Colon (tissue), 2 donors: ENCODE results near the gene LAPTM5.

Experiments
- FAIRE-seq: peaks from 2 replicates; lab custom pipeline; 2012; peaks lifted over from hg19 to GRCh38; lab: Jason Lieb, UNC
- donor health status: control.
- donor health status: control.

The LAPTM5 gene

DNA sequence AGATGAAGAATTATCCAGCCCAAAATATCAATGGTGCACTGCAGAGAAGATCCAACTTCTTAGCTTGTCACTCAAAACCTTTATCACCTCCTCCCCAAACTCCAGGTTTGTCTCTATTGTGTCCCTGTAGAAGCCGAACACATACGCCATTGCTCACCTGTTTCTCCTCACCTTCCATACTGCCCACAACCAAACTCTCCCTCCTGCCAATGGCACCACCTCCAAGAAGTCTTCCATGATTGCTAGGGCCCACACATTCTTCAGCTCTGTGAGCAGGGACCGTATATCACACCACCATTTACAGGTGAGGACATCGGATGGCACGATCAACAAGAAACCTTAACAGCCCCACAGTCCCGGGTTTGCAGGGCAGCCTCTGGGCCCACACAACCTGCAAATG is 2.2 kb downstream of the LAPTM5 start:
- no peak for FAIRE-seq

- FAIRE-seq: no peak
These were observed 2.8 kb downstream of the LAPTM5 start for GRCh38 chr1:30754684-30755171.

DNA sequence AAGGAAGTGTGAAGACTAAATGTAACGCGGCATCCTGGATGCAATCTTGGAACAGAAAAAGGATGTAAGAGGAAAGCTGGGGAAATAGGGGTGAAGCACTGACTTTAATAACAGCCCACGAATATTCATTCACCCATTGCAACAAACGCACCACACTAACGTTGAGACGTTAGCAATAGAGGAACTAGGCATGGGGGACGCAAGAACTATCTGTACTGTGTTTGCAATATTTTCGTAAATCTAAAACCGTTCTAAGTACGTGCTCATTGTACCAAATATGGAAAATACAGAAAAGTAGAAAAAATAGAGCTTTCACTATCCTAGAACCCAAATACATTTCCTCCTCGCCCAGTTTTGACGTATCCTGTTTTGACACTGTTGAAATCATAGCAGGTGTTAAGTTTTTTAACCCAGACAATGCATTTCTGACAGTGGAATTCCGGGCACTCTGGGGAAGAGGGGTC is 3.9 kb downstream of the LAPTM5 start:
- FAIRE-seq: no peak

DNA sequence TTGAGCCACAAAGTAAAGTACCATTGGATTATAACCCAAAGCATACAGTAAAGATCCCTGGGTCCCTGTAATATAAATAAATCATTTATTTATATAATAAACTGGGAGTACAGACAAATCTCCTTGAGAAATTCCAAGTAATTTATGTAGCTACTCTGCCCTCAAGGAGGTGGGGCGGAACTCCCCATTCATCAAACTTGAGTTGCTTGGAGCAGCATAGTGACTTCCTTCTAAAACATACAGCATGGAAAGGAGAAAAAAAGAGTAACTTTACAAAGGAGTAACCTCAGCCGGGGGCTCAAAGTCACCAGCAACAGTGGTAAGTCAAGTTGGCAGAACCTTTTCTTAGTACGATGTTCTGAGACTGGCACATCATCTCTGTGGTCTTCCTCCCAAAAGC is 4.5 kb downstream of the LAPTM5 start:
- FAIRE-seq: no peak

- no peak for FAIRE-seq
These were observed 5.0 kb downstream of the LAPTM5 start for GRCh38 chr1:30752651-30752908.

GRCh38 chr1:30751830-30752650 is 5.5 kb downstream of the LAPTM5 start:
- no peak for FAIRE-seq

- FAIRE-seq: no peak
These were observed 6.8 kb downstream of the LAPTM5 start for GRCh38 chr1:30750731-30751291.

- no peak for FAIRE-seq
These were observed 7.6 kb downstream of the LAPTM5 start for GRCh38 chr1:30749691-30750583.

- no peak for FAIRE-seq
These were observed 8.7 kb downstream of the LAPTM5 start for GRCh38 chr1:30748699-30749401.

GRCh38 chr1:30748098-30748698 is 9.4 kb downstream of the LAPTM5 start:
- no peak for FAIRE-seq

GRCh38 chr1:30747033-30748008 is 10.3 kb downstream of the LAPTM5 start:
- no peak for FAIRE-seq

- no peak for FAIRE-seq
These were observed 11.2 kb downstream of the LAPTM5 start for GRCh38 chr1:30746212-30747032.

DNA sequence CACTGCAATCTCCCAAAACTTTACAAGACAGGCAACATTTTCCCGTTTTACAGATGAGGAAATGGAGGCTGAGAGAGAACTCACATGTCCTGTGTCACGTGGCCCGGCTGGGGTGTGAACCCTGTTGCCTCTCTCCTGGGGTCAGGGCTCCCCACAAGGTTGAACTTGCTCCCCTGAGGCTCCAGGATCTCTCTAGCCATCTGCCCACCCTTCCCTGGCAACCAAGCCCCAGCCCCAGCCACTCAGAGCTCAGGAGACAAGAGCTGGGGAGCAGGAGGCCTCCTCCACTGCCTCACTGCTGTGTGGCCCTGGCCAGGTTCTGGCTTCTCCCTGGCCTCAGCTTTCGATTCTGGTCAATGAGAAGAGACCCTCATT is 11.8 kb downstream of the LAPTM5 start:
- no peak for FAIRE-seq

DNA sequence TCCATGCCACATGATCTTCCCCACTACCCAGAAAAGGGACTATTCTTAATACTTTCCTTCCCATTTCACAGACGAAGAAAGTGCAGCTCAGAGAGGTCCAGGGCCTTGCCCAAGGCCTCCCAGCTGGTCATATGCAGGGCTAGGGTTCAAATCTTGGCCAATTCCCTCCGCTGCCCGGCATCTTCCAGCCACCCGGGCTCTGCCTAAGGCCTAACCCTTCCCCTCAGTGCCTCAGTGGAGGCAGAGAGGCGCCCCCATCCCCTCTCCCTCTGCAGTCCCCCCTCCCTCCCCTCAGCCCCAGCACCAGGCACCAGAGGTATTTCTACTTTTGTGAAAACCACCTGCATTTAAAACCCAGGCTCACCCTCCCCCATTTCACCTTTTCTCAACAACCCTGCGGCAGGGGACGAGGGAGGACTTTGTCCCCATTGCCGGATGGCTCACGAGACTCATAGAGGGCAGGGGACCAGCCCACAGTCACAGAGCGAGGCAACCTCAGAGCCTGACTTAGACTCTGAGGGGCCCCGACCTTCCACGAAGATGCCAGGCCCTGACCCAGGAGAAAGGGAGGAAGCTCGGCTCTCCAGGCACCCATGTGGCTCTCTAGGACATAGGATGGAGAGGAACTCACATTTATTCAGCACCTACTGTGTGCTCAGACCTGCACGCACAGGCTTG is 12.3 kb downstream of the LAPTM5 start:
- no peak for FAIRE-seq

- FAIRE-seq: no peak
These were observed 13.4 kb downstream of the LAPTM5 start for GRCh38 chr1:30744060-30744756.

DNA sequence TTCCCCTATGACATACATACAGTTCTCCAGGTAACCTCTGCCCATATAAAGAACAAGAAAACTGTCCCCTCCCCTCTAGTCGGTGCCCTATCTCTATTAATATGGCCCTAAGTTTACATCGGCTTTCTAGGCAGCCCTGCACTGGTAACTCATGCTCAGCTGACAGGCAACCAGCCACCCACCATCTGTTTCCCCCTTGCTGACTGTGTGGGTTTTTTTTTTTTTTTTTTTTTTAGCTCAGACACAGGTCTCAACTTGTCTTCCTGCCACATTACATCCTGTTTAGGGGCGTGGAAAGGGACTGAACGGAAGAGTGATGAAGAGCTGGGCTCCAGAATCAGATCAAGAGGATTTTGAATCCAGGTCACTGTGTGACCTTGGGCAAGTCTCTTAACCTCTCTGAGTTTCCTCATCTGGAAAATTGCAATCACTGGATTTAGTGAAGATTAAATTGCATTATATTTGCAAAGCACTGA is 14.0 kb downstream of the LAPTM5 start:
- FAIRE-seq: no peak

DNA sequence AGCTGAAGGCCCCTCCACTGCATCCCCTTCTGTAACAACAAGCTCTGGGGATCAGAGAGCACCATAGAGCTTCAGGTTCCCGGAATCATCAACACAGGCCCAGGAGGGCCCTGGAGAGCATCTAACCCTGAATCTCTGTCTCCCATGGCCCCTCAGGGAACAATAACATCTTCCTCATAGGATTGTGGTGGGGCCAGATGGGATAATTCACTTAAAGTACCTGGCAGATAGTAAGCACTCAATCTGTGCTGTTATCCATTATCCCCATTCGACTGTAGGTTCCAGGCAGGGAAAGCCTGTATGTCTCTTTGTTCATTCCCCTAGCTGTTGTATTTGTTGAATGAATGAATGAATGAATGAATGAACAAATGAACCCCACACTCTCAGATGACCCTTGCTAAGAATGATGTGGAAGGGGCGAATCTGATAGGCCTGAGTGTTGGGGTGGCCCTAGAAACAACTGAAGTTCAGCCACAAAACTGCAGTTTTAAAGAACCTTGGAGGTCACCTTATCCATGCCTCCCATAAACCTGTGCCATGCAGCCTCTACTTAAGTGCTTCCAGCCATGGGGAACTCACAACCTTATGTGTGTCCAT is 14.5 kb downstream of the LAPTM5 start:
- FAIRE-seq: no peak
